ENCODE data around the gene PDE6A. TPM values are rescaled to one million over a fixed set of nuclear protein-coding genes. Genes with fewer than 3 reads are reported as not detected.
A peak's percentile ranks its signal among the peaks of the same experiment; 100 is the strongest.
"Not testable (repeated sequence)": the region's sequence is repeated elsewhere in the genome, so short reads cannot be mapped to it uniquely, and the experiment has no call there.

PDE6A gene
- total RNA-seq, 1 donor = under 0.01 TPM

GRCh38 chr5:149898811-149899210 lies 45.8 kb downstream of the PDE6A start:
- DNase-seq (ENCODE audit: low read depth in 2 of 3, low spot score in 2 of 3) = no peak

- no peak for DNase-seq (ENCODE audit: low read depth in 2 of 3, low spot score in 2 of 3)
These were observed 48.9 kb downstream of the PDE6A start for GRCh38 chr5:149895416-149896345.

- no peak for DNase-seq (ENCODE audit: low read depth in 2 of 3, low spot score in 2 of 3)
These were observed 50.4 kb downstream of the PDE6A start for GRCh38 chr5:149894237-149894636.

- no peak for DNase-seq (ENCODE audit: low read depth in 2 of 3, low spot score in 2 of 3)
These were observed 51.1 kb downstream of the PDE6A start for GRCh38 chr5:149893403-149893931.

GRCh38 chr5:149892594-149892993 lies 52.0 kb downstream of the PDE6A start:
- DNase-seq (ENCODE audit: low read depth in 2 of 3, low spot score in 2 of 3) = no peak

GRCh38 chr5:149888280-149888679 lies 56.3 kb downstream of the PDE6A start:
- DNase-seq (ENCODE audit: low read depth in 2 of 3, low spot score in 2 of 3) = no peak

- peak in 2 of 3 donors; percentile 18 to 19 for DNase-seq (ENCODE audit: low read depth in 2 of 3, low spot score in 2 of 3)
These were observed 56.9 kb downstream of the PDE6A start for GRCh38 chr5:149887622-149888183.

GRCh38 chr5:149886692-149887470 lies 57.7 kb downstream of the PDE6A start:
- no peak for DNase-seq (ENCODE audit: low read depth in 2 of 3, low spot score in 2 of 3)

- no peak for DNase-seq (ENCODE audit: low read depth in 2 of 3, low spot score in 2 of 3)
These were observed 58.5 kb downstream of the PDE6A start for GRCh38 chr5:149886060-149886459.

GRCh38 chr5:149885513-149885912 lies 59.1 kb downstream of the PDE6A start:
- DNase-seq (ENCODE audit: low read depth in 2 of 3, low spot score in 2 of 3) = no peak

GRCh38 chr5:149883550-149883949 lies 61.0 kb downstream of the PDE6A start:
- DNase-seq (ENCODE audit: low read depth in 2 of 3, low spot score in 2 of 3) = no peak

GRCh38 chr5:149882633-149883032 lies 62.0 kb downstream of the PDE6A start:
- not testable (repeated sequence) for DNase-seq (ENCODE audit: low read depth in 2 of 3, low spot score in 2 of 3)

- no peak for DNase-seq (ENCODE audit: low read depth in 2 of 3, low spot score in 2 of 3)
These were observed 62.7 kb downstream of the PDE6A start for GRCh38 chr5:149881874-149882273.

GRCh38 chr5:149881069-149881622 lies 63.4 kb downstream of the PDE6A start:
- no peak for DNase-seq (ENCODE audit: low read depth in 2 of 3, low spot score in 2 of 3)

GRCh38 chr5:149879593-149879992 lies 65.0 kb downstream of the PDE6A start:
- not testable (repeated sequence) for DNase-seq (ENCODE audit: low read depth in 2 of 3, low spot score in 2 of 3)

GRCh38 chr5:149878371-149878770 lies 66.2 kb downstream of the PDE6A start:
- no peak for DNase-seq (ENCODE audit: low read depth in 2 of 3, low spot score in 2 of 3)

GRCh38 chr5:149873896-149874295 lies 70.7 kb downstream of the PDE6A start:
- DNase-seq (ENCODE audit: low read depth in 2 of 3, low spot score in 2 of 3) = no peak

GRCh38 chr5:149872351-149873040 lies 72.1 kb downstream of the PDE6A start:
- DNase-seq (ENCODE audit: low read depth in 2 of 3, low spot score in 2 of 3) = no peak

- no peak for DNase-seq (ENCODE audit: low read depth in 2 of 3, low spot score in 2 of 3)
These were observed 73.1 kb downstream of the PDE6A start for GRCh38 chr5:149871471-149871870.

- no peak for DNase-seq (ENCODE audit: low read depth in 2 of 3, low spot score in 2 of 3)
These were observed 73.9 kb downstream of the PDE6A start for GRCh38 chr5:149870697-149871096.
